Activated naive CD4-positive, alpha-beta T cell treated with anti-CD3 and anti-CD28 coated beads for 36 hours (primary cell): Measurements from ENCODE around the gene KLHL29. TPM values are rescaled to one million over a fixed set of nuclear protein-coding genes. Genes with fewer than 3 reads are reported as not detected.

ENCODE experiments used
- CTCF ChIA-PET: fragments of 350-600 bp; sonication (Branson Sonifier 250); formaldehyde crosslinking; loops from one replicate; lab custom pipeline; 2021; ENCODE audit warnings: antibody characterized with exemption; lab: Charles Lee
- DNase-seq: peaks from one replicate; pipeline ENCODE4 v3.0.0-alpha.2; 2020
- H3K27ac Mint-ChIP-seq: one replicate; pipeline ENCODE4 v1.8.0; 2021; ENCODE audit warnings: mild to moderate bottlenecking, mixed read lengths
- H3K27me3 Mint-ChIP-seq: one replicate; pipeline ENCODE4 v1.8.0; 2021; ENCODE audit warnings: low read depth, mixed read lengths
- H3K36me3 Mint-ChIP-seq: one replicate; pipeline ENCODE4 v1.8.0; 2021; ENCODE audit warnings: low read depth, mixed read lengths
- H3K4me1 Mint-ChIP-seq: one replicate; pipeline ENCODE4 v1.8.0; 2021; ENCODE audit warnings: low read depth, mixed read lengths
- H3K4me3 Mint-ChIP-seq: one replicate; pipeline ENCODE4 v1.8.0; 2021; ENCODE audit warnings: mild to moderate bottlenecking, moderate library complexity, mixed read lengths
- H3K9me3 Mint-ChIP-seq: one replicate; pipeline ENCODE4 v1.8.0; 2021; ENCODE audit warnings: mixed read lengths
- intact Hi-C: fragments of 100-400 bp; cut with micrococcal nuclease; formaldehyde crosslinking; loops from one replicate; pipeline ENCODE4 v1.15.1; 2023
- total RNA-seq, 2 experiments: library from RNA; stranded (reverse); gene quantifications; one replicate each; pipeline ENCODE4 v1.2.3, GENCODE V29; 2021

The KLHL29 gene
- total RNA-seq, 2 experiments from 2014 or later = 2.4 to 2.9 TPM

- CTCF ChIA-PET = no interaction called here
- Mint-ChIP-seq H3K36me3 (peaks cover 20% of the 10 kb centered on the region), H3K9me3 (no peaks in the 10 kb centered on the region), H3K4me1 (no peaks in the 10 kb centered on the region), H3K27ac (no peak overlapping the region), H3K4me3 (no peak overlapping the region), H3K27me3 (no peaks in the 10 kb centered on the region)
- DNase-seq = no peak
- intact Hi-C loops = no loop called here
Observed at GRCh38 chr2:23745726-23746105, 360.7 kb downstream of the KLHL29 start.

- peaks cover 20% of the 10 kb centered on the region for H3K36me3 Mint-ChIP-seq
- H3K27me3 Mint-ChIP-seq = no peaks in the 10 kb centered on the region
- H3K4me1 Mint-ChIP-seq = no peaks in the 10 kb centered on the region
- no peak overlapping the region for H3K4me3 Mint-ChIP-seq
- intact Hi-C loops = no loop called here
- H3K27ac Mint-ChIP-seq = no peak overlapping the region
- H3K9me3 Mint-ChIP-seq = no peaks in the 10 kb centered on the region
- DNase-seq = no peak
- CTCF ChIA-PET = interaction anchor here (1.3 kb wide), 1 partner anchor 26 kb away, joined by 4 read pairs; no protein-coding TSS in a partner anchor
Observed at GRCh38 chr2:23746141-23746863, 361.3 kb downstream of the KLHL29 start.

GRCh38 chr2:23751747-23752265 lies 366.8 kb downstream of the KLHL29 start:
- intact Hi-C loops = no loop called here
- no peak for DNase-seq
- Mint-ChIP-seq H3K4me1 (no peaks in the 10 kb centered on the region), H3K36me3 (peaks cover 11% of the 10 kb centered on the region), H3K4me3 (no peak overlapping the region), H3K27me3 (no peaks in the 10 kb centered on the region), H3K9me3 (no peaks in the 10 kb centered on the region), H3K27ac (no peak overlapping the region)
- CTCF ChIA-PET = no interaction called here

GRCh38 chr2:23753291-23754010 lies 368.5 kb downstream of the KLHL29 start:
- Mint-ChIP-seq H3K4me1 (peaks cover 5% of the 10 kb centered on the region), H3K27me3 (no peaks in the 10 kb centered on the region), H3K36me3 (peaks cover 13% of the 10 kb centered on the region), H3K9me3 (no peaks in the 10 kb centered on the region), H3K4me3 (no peak overlapping the region), H3K27ac (no peak overlapping the region)
- DNase-seq = no peak
- intact Hi-C loops = no loop called here
- CTCF ChIA-PET = no interaction called here

- H3K4me3 Mint-ChIP-seq = no peak overlapping the region
- no peaks in the 10 kb centered on the region for H3K27me3 Mint-ChIP-seq
- H3K27ac Mint-ChIP-seq = no peak overlapping the region
- no peaks in the 10 kb centered on the region for H3K9me3 Mint-ChIP-seq
- H3K4me1 Mint-ChIP-seq = peaks cover 5% of the 10 kb centered on the region
- peaks cover 13% of the 10 kb centered on the region for H3K36me3 Mint-ChIP-seq
- CTCF ChIA-PET = no interaction called here
- no peak for DNase-seq
- intact Hi-C loops = no loop called here
Observed at GRCh38 chr2:23754970-23755369, 370.0 kb downstream of the KLHL29 start.

- intact Hi-C loops = no loop called here
- Mint-ChIP-seq H3K4me1 (peaks cover 8% of the 10 kb centered on the region), H3K4me3 (no peak overlapping the region), H3K9me3 (no peaks in the 10 kb centered on the region), H3K36me3 (peaks cover 10% of the 10 kb centered on the region), H3K27ac (no peak overlapping the region), H3K27me3 (no peaks in the 10 kb centered on the region)
- no peak for DNase-seq
- CTCF ChIA-PET = interaction anchor here (0.5 kb wide), 1 partner anchor 43 kb away, joined by 4 read pairs; no protein-coding TSS in a partner anchor
Observed at GRCh38 chr2:23756593-23757292, 371.8 kb downstream of the KLHL29 start.

- no peak overlapping the region for H3K4me3 Mint-ChIP-seq
- CTCF ChIA-PET = interaction anchor here (0.6 to 1.3 kb wide), 2 partner anchors 225 to 569 kb away, joined by 3 read pairs; no protein-coding TSS in a partner anchor
- peaks cover 11% of the 10 kb centered on the region for H3K4me1 Mint-ChIP-seq
- peaks cover 11% of the 10 kb centered on the region for H3K36me3 Mint-ChIP-seq
- intact Hi-C loops = no loop called here
- H3K9me3 Mint-ChIP-seq = no peaks in the 10 kb centered on the region
- no peak for DNase-seq
- H3K27ac Mint-ChIP-seq = no peak overlapping the region
- H3K27me3 Mint-ChIP-seq = no peaks in the 10 kb centered on the region
Observed at GRCh38 chr2:23757686-23758433, 372.9 kb downstream of the KLHL29 start.
